ENCODE measurements around the gene ADK.

- TF ChIP-seq CTCF (conservative IDR thresholded peaks at IDR 0.05 in 1 of 2, IDR thresholded peaks at IDR 0.05 in 1 of 2; ENCODE audit: low read depth in 1 of 2, low read length in 2 of 2) (no peak), EZH2 (IDR thresholded peaks at IDR 0.05; ENCODE audit: low read length, missing control alignments) (no peak)
Measured at GRCh38 chr10:74272288-74272687, 121.3 kb downstream of the ADK start.

Measured in fibroblast of lung (primary cell).